Activated CD8-positive, alpha-beta memory T cell treated with anti-CD3 and anti-CD28 coated beads for 1 hour (primary cell): ENCODE data around the gene MBNL1.
"Not testable (repeated sequence)": the region's sequence is repeated elsewhere in the genome, so short reads cannot be mapped to it uniquely, and the experiment has no call there.

Source experiments
- DNase-seq, 2 donors: peaks; one replicate each; pipeline ENCODE4 v3.0.0-alpha.2; 2020; ENCODE audit warnings: low read depth in 1 of 2; ENCODE audit errors: extremely low read depth in 1 of 2

MBNL1 gene

GRCh38 chr3:152395764-152396163 is 127.0 kb downstream of the MBNL1 start:
- DNase-seq: no peak

GRCh38 chr3:152396867-152397266 is 128.1 kb downstream of the MBNL1 start:
- no peak for DNase-seq

GRCh38 chr3:152397348-152397747 is 128.6 kb downstream of the MBNL1 start:
- not testable (repeated sequence) for DNase-seq

- DNase-seq: no peak
These were observed 129.8 kb downstream of the MBNL1 start for GRCh38 chr3:152398495-152398894.

GRCh38 chr3:152399374-152399773 is 130.6 kb downstream of the MBNL1 start:
- DNase-seq: no peak

GRCh38 chr3:152400887-152401286 is 132.2 kb downstream of the MBNL1 start:
- DNase-seq: no peak

GRCh38 chr3:152402695-152403451 is 134.1 kb downstream of the MBNL1 start:
- DNase-seq: no peak

GRCh38 chr3:152403632-152404066 is 134.9 kb downstream of the MBNL1 start:
- no peak for DNase-seq

- no peak for DNase-seq
These were observed 136.2 kb downstream of the MBNL1 start for GRCh38 chr3:152404976-152405375.

GRCh38 chr3:152405915-152406802 is 137.4 kb downstream of the MBNL1 start:
- DNase-seq: no peak

GRCh38 chr3:152413240-152413639 is 144.5 kb downstream of the MBNL1 start:
- DNase-seq: no peak

- no peak for DNase-seq
These were observed 148.3 kb downstream of the MBNL1 start for GRCh38 chr3:152416808-152417580.

- DNase-seq: no peak
These were observed 151.0 kb downstream of the MBNL1 start for GRCh38 chr3:152419748-152420147.

- DNase-seq: no peak
These were observed 152.4 kb downstream of the MBNL1 start for GRCh38 chr3:152421162-152421561.

- DNase-seq: no peak
These were observed 157.7 kb downstream of the MBNL1 start for GRCh38 chr3:152426393-152426792.

- DNase-seq: no peak
These were observed 159.8 kb downstream of the MBNL1 start for GRCh38 chr3:152428577-152428976.

- DNase-seq: no peak
These were observed 161.7 kb downstream of the MBNL1 start for GRCh38 chr3:152430223-152431002.

GRCh38 chr3:152434142-152434541 is 165.4 kb downstream of the MBNL1 start:
- DNase-seq: no peak

GRCh38 chr3:152435210-152435609 is 166.5 kb downstream of the MBNL1 start:
- not testable (repeated sequence) for DNase-seq
